ENCODE measurements around the gene ZNF48.

Gene ZNF48

DNA sequence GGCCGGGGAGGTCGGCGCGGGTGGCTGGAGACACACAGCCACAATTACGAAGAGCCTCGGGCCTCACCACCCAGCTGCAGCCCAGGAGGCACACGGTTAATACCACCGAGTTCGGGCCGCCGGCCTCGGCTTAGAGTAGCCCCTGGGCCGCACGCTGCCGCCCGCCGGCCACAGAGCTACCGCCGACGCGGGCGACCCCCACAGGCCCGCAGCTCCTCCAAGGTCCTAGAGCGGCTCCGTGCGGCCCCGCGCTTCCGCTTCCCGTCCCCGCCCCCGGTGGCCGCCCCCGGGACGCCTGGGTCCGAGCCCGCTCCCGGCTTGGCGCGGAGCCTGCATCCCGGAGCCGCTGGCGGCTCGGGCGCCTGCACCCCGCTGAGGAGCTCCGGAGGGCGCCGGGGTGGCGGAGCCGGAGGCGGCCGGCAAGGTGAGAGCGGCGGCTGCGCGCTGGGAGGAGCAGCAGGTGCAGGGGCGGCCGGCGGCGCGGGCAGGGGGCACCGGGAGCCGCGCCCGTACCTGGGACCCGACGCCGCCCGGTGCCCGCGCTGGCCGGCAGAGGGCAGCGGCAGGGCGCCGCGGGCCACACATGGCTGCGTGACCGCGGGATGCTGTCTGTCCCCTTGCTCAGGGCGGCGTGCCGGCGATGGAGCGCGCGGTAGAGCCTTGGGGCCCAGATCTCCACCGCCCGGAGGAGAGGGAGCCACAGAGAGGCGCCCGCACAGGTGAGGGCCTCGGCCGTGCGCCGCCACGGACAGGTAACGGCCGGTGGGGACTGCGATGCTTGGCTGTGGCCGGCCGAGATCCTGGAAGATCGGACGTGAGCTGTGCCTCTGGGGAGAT, at the start of gene ZNF48:
Gene ZNF48 (plus strand): TSS at position 266 of the 837 bp plus-strand sequence. CDS start 375 bp downstream, at position 641.
- peak; percentile 70 to 77 for DNase-seq

DNA sequence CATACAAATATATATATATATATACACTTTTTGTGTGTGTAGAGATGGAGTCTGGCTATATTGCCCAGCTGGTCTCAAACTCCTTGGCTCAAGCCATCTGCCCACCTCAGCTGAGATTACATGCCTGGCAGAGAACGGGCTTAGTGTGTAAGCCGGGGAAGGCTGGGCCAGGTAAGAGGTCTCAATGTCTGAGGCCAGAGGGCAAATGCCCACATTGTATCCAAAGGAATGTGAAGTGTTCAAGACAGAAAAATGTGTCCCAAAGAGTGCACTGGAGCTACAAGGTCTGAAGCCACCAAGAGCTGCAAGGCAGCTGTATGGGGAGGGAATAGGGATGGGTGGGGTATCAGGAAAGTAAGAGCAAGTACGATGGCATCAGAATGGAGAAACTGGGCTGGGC, 48.9 kb upstream of the ZNF48 start:
- DNase-seq = peak in 1 of 2 experiments; percentile 10

DNA sequence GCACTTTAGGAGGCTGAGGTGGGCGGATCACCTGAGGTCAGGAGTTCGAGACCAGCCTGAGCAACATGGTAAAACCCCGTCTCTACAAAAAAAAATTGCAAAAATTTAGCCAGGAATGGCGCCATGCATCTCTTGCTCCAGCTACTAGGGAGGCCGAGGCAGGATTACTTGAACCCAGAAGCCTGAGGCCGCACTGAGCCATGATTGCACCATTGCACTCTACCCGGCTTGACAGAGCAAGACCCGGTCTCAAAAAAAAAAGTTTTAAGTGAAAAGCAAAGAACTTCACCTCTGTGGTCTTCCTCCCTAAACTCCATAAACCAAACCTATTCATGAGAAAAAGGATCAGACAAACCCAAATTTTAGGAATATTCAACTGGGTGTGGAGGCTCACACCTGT, 47.1 kb upstream of the ZNF48 start:
- DNase-seq = no peak

DNA sequence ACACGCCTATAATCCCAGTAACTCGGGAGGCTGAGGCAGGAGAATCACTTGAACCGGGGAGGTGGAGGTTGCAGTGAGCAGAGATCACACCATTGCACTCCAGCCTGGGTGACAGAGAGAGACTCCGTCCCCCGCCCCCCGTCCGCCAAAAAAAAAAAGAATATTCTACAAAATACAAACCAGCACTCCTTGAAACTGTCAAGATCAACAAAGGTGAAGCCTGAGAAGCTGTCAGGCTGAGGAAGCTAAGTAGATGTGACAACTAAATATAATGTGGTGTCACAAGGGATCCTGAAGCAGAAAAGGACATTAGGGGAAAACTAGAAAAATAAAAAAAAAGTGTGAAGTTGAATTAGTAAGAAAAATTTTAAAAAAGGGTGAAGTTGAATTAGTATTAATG, 46.3 kb upstream of the ZNF48 start:
- no peak for DNase-seq

DNA sequence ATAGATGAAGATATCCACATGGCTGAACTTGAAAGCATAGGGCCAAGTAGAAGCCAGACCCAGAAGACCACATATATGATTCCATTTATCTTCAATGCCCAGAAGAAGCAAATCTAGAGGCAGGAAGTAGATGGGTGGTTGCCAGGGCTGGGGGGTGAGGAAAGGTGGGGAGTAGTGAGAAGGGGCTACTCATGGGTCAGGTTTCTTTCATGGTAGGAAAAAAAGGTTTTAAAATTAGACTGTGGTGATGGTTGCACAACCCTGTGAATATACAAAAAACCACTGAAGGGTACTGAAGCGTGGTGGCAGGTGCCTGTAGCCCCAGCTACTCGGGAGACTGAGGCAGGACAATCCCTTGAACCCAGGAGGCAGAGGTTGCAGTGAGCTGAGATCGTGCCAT, 45.5 kb upstream of the ZNF48 start:
- DNase-seq = no peak

DNA sequence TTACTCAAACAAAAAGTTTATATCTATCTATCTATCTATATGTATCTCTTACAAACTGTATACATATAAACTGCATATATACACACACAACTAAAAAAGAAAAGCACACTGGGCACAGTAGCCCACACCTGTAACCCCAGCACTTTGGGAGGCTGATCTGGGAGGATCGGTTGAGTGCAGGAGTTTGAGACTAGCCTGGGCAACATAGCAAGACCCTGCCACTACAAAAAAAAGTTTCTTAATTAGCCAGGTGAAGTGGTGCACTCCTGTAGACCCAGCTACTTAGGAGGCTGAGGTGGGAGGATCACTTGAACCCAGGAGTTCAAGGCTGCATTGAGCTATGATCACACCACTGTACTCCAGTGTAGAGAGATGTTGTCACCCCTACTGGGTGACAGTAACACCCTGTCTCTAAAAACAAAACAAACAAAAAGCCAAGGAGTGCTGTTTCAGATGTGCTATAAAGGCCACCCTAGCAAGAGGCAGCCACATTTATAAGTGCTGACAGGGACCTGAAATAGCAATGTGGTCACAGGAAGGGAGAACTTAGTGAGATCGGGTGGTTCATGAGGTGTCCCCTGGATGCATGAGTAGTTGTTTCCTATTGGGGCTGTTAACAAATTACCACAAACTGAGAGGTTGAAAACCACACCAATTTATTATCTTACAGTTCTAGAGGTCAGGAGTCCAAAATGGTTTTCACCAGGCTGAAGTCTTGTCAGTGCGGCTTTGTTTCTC, 44.9 kb upstream of the ZNF48 start:
- DNase-seq = no peak

DNA sequence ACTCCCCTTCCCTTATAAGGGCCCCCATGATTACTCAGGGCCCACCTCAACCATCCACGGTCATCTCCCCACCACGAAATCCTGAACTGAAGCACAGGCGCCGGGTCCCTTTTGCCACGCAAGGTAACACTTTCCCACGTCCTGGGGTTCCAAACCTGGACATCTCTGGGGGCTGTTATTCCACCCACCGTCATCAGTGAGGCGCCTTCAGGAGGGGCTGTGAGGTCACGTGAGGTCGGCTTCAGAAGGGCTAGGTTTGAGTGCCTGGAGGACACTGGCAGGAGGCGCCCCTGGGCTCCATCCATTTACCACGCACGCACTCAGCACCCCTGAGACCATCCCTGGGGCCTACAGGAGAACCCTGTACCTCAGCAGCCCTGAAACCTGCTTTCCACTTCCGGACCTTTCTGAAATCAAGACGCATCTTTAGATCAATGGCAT, 44.2 kb upstream of the ZNF48 start:
- no peak for DNase-seq

DNA sequence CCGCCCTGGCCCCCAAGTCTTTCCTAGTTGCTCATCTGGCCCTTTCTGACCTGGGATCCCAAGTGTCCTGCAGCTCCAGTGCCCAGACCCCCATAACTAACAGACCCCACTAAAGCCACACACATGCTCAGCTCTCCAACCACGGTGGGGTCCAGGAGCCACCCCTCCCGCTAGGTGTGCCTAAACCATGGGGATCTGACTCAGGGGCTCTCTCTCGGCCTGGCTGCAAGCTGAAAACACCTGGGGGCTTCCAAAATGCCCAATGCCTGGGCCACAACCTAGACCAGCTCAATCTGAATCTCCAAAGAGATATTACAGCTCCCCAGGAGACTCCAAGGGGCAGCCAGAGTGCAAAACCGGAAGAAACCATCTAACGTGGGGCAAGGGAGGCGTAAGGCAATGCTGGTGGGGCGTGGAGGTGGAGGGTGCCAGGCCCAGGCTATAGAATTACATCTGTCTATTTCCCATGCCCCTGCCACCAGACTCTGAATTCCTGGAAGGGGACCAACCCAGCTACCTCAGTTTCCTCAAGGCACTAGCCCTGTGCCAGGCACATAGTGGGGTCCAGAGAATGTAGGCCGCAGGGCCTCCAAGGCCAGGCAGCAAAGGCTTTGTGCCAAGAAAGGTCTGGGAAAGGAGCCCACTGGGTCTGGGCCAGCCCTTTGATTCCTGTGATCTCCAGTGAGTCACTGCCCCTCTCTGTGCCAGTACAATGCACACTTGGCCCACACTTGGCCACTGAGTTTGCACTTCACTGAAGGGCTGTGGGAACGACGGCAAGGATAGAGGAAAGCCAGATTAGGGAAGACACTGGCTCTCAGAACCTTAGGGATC, 43.4 kb upstream of the ZNF48 start:
- DNase-seq = no peak

DNA sequence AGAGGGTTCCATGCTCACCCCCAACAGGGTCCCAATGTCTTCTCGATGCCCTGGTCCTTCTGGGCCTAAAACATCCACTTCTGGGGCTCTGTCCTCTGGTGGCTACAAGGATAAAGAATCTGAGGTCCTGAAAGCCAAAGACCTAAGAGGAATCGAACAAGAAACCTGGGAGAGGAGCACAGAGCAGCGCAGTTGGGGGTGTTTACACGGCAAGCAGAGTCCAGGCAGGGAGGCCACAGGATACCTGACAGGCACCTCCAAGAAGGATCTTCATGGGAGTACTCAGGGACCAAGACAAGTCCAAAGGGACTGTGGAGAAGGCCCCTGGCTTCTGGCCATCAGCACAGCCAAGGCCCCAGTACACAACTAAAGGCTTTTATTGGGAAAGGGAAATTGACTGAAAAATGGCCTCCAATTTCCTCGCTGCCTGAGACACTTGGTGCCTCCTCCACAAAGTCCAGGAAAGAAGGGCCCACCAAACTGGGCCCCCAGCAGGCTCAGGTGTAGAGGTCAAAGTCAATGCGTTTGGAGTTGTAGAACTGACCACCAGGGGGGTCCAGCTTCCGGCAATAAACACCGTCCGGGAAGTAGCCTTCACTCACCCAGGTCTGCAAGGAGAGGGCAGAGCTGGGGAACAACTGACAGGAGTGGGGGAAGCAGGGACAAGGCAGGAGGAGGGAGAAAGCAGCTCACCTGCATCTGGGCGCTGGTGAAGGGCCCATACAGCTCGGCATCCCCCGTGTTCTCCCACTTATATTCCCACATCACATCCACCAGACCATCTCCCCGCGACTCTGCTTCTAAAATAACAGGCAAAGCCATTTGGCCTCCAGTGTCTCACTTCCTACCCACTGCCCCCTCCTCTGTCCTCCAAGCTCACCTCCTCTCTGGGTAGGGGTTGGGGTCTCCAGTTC, 42.5 kb upstream of the ZNF48 start:
- no peak for DNase-seq

DNA sequence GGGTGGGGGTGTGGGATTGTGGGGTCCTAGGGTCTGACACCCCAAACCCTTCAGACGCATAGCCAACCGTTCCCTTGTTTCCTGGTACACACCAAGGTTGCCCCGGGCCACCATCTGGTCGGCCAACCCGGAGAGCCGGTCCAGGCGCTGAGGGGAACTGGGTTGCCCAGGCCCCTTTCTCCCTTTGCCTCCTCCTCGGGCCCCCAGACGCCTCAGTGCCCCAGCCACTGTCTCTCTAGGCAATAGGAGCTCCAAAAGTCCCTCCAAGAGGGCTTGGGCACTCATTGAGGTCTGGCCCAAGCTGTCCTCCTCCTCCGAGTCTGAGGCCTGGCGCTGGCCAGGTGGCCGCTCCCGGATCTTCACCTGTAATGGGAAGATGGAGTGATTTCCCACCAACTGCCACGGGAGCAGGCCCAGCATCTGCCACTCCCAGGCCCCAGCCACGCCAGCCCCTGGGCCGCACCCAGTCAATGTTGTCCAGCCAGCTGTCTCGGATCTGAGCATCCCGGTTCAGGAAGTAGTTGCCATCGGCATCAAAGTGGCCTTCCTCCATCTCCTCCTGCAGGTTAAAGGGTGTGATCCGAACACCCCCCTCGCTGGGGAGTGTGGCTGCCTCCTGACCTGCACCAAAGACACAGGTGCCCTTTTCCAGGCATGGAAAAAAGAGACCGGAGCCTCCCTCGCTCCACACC, 41.6 kb upstream of the ZNF48 start:
- no peak for DNase-seq

DNA sequence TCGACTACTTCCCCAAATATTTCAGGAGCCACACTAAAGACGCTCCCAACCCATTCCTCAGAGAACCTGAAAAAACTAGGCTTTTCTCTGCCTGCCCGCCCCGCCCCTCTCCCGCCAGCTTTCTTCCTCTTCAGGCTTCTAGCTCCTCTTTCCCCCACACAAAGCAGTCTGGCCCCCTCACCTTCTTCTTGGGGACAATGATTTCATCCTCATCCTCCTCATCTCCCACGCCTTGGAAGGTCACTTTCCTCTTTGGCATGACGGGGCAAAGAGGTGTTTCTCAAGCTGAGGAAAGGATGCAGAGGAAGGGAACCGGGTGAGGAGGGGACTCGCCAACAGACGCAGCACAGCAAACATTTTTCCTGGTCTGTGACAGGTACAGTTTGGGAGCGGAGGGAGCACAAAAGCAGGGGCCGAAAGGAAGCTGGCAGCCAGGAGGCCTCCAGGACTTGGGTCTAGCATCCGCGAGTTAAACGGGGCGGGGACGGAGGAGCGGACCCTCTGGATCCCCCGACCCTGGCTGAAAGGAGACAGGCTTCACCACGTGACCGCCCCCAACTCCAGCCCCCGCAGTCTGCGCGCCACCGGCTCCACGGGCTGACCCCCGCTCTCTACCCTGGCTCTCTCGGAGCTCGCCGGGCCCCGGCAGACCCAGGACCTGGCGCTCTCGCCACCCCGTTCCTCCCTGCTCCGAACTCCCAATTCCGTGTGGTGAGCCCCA, 40.6 kb upstream of the ZNF48 start:
- DNase-seq = peak in 1 of 2 experiments; percentile 35

DNA sequence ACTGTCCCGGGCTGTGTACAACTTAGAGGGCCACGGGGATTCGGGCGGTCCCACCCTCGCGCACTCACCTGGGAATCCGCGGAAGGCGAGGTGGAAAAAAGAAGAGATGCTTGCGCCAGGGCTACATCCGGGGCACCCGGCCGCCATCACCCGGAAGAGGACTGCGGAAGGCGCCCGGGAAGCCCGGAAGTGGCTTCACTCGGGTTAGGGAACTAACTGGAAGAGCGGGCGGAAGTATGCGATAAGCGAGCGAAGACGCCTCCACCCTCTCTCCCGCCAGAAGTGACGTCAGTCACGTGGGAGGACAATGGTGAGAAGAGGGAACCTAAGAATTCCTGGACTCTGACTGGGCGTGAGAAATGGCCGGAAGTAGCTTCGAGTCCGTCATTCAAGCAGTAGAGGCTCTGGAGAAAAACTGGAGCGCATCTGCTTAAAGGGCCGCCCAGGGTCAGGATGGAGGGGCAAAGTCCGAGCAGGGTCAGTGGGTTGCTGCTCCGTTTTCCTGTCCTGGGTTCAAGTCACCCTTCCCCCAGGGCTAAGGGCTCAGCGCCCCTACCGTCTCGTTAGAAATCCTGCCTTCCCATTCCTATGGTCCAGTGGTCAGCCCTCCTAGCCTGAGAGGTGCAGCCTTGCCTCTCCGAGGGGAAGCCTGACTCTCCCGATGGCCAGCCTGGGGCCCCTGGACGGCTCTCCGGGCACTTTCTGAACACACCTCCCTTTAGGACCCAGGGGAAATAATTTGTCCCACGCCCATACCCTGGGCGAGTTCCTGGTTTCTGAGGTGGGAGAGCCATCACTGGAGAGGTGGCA, 39.9 kb upstream of the ZNF48 start, which contains the start of gene CD2BP2:
Gene CD2BP2 (minus strand): TSS at position 165 of the 810 bp plus-strand sequence. CDS start 627 bp downstream, outside the sequence.
- DNase-seq = peak; percentile 91 to 92

DNA sequence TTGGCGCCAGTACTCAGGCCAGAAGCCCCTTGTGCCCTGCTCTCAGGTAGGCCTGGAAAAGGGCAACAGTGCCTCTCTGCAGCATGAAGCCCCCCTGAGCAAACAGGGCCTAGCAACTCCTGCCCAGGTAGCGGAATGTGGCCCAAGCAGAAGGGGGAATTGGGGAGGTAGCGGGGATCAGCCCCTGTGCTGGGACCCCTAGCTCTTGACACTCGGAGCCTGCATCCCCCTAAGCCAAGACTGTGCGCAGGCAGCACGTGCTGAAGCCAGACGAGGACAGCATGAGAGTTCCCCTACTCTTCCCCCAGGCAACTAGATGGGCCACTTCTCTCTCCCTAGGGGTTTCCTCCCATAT, 39.3 kb upstream of the ZNF48 start:
- DNase-seq = no peak

DNA sequence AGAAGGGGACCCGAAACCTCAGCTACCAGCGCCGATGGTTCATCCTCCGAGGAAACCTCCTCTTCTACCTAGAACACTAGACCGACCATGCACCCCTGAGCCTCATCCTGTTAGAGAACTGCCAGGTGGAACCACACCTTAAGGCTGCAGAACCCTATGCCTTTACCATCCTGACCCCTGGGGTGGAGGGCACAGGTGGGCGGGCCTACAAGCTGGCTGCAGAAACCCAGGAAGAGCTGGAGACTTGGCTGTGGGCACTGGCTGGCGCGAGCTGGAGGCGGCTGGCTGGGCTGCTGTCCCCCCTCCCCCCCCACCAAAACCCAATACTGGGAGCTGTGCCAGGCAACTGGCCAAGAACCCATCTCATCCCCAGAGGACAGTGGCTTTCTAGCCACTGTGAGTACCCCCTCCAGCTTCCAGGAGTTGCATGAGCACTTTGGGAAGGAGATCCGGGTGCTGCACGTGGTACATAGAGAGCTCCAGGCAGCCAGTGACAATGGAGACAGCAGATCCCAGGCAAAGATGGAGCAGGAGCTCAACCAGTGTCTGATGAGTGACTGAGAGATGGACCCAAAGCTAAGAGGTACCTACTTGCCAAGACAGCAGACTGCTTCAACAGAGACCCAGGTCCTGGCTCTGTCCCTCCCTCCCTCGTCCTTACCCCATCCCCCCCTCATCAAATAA, 38.7 kb upstream of the ZNF48 start:
- DNase-seq = no peak

DNA sequence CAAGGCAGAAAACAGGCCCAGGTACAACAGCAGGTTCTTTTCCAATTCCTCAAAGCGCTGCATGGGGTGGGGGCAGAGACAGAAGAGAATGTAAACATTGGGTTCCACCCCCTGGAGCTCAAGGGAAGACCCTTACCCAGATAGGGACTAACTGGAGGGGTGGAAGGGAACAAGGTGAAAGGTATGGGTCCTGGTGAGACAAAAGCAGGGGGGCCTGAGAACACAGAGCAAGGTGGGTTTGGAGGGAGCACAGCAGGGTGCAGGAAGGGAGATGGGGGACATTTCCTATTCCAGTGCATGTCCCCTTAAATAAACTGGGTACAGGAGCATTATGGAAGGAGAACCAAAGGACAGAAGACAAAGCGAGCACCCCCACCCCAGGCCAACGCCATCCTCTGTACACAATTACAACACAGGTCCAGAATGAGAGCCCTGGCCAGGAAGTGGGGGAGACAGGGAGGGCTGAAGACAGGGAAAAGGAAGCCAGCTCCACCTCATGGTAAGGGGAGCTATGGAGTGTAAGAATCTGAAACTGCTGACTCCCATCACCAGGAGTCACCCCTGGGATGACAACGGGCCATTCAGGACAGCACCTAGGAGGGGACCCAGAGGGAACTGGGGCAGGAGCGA, 38.0 kb upstream of the ZNF48 start:
- DNase-seq = no peak

DNA sequence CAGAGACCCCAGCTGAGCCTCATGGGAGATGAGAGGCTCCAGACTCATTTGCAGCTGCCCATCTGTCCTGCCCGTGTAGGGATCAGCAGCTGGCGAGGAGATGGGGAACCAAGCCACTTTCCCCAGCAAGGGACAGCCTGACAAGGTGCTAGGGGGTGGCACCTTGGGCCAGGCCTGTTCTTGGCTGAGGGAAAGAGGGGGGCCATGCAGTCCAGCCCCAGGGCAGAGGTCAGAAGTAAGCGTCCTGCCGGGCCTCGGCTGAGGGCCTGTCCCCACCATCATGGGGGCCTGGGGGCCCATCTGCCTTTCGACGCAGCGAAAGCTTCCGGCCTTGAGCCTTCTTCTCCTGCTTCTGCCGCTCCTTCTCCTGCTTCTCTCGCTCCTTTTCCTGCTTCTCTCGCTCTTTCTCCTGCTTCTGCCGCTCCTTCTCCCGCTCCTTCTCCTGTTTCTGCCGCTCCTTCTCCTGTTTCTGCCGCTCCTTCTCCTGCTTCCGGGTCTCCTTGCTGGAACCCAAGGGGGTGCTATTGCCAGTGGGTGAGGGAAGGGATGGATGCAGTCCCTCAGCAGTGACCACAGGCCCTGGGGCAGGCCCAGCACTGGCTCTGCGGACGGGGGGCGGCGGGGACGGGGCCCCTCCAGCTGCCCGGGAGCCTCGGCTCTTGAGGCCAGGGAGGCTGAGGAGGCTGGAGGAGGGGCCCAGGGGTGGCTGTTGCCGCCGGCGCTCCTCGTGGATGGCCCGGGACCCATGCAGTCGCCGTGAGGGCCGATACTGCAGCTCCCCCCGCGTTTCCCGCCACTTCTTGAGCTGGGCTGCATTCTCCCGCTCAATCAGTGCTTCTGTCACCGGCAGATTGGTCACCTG, 37.3 kb upstream of the ZNF48 start:
- no peak for DNase-seq

DNA sequence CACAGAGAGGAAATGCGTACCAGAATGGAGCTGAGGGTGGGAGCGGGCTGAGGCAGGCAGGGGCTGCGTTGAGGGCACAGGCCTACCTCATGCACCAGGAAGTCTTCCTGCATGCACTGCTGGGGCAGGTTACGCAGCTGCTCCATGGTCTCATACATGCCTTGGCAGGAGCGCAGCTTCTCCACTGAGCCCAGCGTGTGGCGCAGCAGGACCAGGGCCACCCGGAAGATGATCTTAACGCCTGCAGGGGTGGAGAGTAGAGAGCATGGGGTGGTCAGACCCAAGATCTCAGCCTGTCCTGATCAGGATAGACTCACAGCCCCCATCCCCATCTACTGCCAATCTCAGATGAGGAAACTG, 36.7 kb upstream of the ZNF48 start:
- no peak for DNase-seq

Measured in activated T-cell treated with anti-CD3 and anti-CD28 coated beads, Interleukin-2, amount 50 U/mL, for 48 hours (primary cell).